HG02588 (cell line): ENCODE results near the gene COX6A2.
"Not testable (repeated sequence)": the region's sequence is repeated elsewhere in the genome, so short reads cannot be mapped to it uniquely, and the experiment has no call there.

Experiments
- ATAC-seq: cut with Tn5 transposase; IDR thresholded peaks from one replicate; pipeline ENCODE4 v1.9.1; 2021; ENCODE audit warnings: mild to moderate bottlenecking, moderate library complexity; ENCODE audit not compliant: unreplicated experiment

Gene COX6A2

GRCh38 chr16:31461921-31462804 is 34.0 kb upstream of the COX6A2 start:
- ATAC-seq: no peak

GRCh38 chr16:31461201-31461920 is 33.2 kb upstream of the COX6A2 start:
- ATAC-seq: no peak

GRCh38 chr16:31460582-31461002 is 32.4 kb upstream of the COX6A2 start:
- no peak for ATAC-seq

GRCh38 chr16:31459687-31460581 is 31.8 kb upstream of the COX6A2 start:
- peak; percentile 68 for ATAC-seq

- ATAC-seq: peak; percentile 70
Observed at GRCh38 chr16:31458844-31459686, 30.9 kb upstream of the COX6A2 start, which contains the start of gene ARMC5. Gene ARMC5, plus strand, starts transcription at chr16:31459501. Its CDS starts 24 bp downstream, at chr16:31459525.

- ATAC-seq: peak; percentile 3
Observed at GRCh38 chr16:31458073-31458843, 30.1 kb upstream of the COX6A2 start.

GRCh38 chr16:31456988-31457360 is 28.8 kb upstream of the COX6A2 start:
- ATAC-seq: no peak

- no peak for ATAC-seq
Observed at GRCh38 chr16:31455601-31456314, 27.6 kb upstream of the COX6A2 start.

GRCh38 chr16:31453255-31454204 is 25.4 kb upstream of the COX6A2 start:
- no peak for ATAC-seq

GRCh38 chr16:31452631-31453106 is 24.5 kb upstream of the COX6A2 start:
- ATAC-seq: no peak

GRCh38 chr16:31451681-31452351 is 23.7 kb upstream of the COX6A2 start:
- ATAC-seq: no peak

- no peak for ATAC-seq
Observed at GRCh38 chr16:31451201-31451600, 23.0 kb upstream of the COX6A2 start.

GRCh38 chr16:31445931-31446330 is 17.8 kb upstream of the COX6A2 start:
- not testable (repeated sequence) for ATAC-seq

GRCh38 chr16:31441956-31442355 is 13.8 kb upstream of the COX6A2 start:
- no peak for ATAC-seq

- ATAC-seq: no peak
Observed at GRCh38 chr16:31440516-31441184, 12.5 kb upstream of the COX6A2 start.

GRCh38 chr16:31439519-31439918 is 11.4 kb upstream of the COX6A2 start:
- ATAC-seq: no peak
